GM19324 (cell line): ENCODE results near the gene ARHGAP15.

Experiments used
- ATAC-seq: cut with Tn5 transposase; IDR thresholded peaks from one replicate; pipeline ENCODE4 v1.9.1; 2021; ENCODE audit warnings: mild to moderate bottlenecking, moderate library complexity; ENCODE audit not compliant: unreplicated experiment, low FRiP score

The ARHGAP15 gene

GRCh38 chr2:143551971-143552650, 422.9 kb downstream of the ARHGAP15 start:
- no peak for ATAC-seq

GRCh38 chr2:143553261-143553660, 424.0 kb downstream of the ARHGAP15 start:
- ATAC-seq = no peak

GRCh38 chr2:143558665-143559064, 429.4 kb downstream of the ARHGAP15 start:
- no peak for ATAC-seq

- no peak for ATAC-seq
These were observed 429.9 kb downstream of the ARHGAP15 start for GRCh38 chr2:143559147-143559546.

GRCh38 chr2:143560724-143561123, 431.5 kb downstream of the ARHGAP15 start:
- no peak for ATAC-seq

- peak; percentile 88 for ATAC-seq
These were observed 435.2 kb downstream of the ARHGAP15 start for GRCh38 chr2:143564419-143564818.

GRCh38 chr2:143571747-143572146, 442.5 kb downstream of the ARHGAP15 start:
- no peak for ATAC-seq

GRCh38 chr2:143572421-143572820, 443.2 kb downstream of the ARHGAP15 start:
- no peak for ATAC-seq

- no peak for ATAC-seq
These were observed 444.9 kb downstream of the ARHGAP15 start for GRCh38 chr2:143574069-143574468.

- no peak for ATAC-seq
These were observed 446.1 kb downstream of the ARHGAP15 start for GRCh38 chr2:143575340-143575739.

GRCh38 chr2:143577489-143577888, 448.3 kb downstream of the ARHGAP15 start:
- no peak for ATAC-seq

GRCh38 chr2:143579456-143579855, 450.2 kb downstream of the ARHGAP15 start:
- no peak for ATAC-seq

GRCh38 chr2:143581134-143581533, 451.9 kb downstream of the ARHGAP15 start:
- no peak for ATAC-seq

GRCh38 chr2:143582046-143582747, 453.0 kb downstream of the ARHGAP15 start:
- no peak for ATAC-seq

- ATAC-seq = no peak
These were observed 455.7 kb downstream of the ARHGAP15 start for GRCh38 chr2:143584936-143585335.

- no peak for ATAC-seq
These were observed 456.9 kb downstream of the ARHGAP15 start for GRCh38 chr2:143586119-143586518.

GRCh38 chr2:143588746-143589145, 459.5 kb downstream of the ARHGAP15 start:
- no peak for ATAC-seq

- ATAC-seq = no peak
These were observed 464.9 kb downstream of the ARHGAP15 start for GRCh38 chr2:143594161-143594560.

- ATAC-seq = no peak
These were observed 465.5 kb downstream of the ARHGAP15 start for GRCh38 chr2:143594745-143595144.

- ATAC-seq = no peak
These were observed 470.9 kb downstream of the ARHGAP15 start for GRCh38 chr2:143600116-143600515.

- ATAC-seq = no peak
These were observed 472.6 kb downstream of the ARHGAP15 start for GRCh38 chr2:143601828-143602227.

- ATAC-seq = no peak
These were observed 473.9 kb downstream of the ARHGAP15 start for GRCh38 chr2:143603035-143603655.
